ENCODE data around the gene A4GALT.

A4GALT gene

DNA sequence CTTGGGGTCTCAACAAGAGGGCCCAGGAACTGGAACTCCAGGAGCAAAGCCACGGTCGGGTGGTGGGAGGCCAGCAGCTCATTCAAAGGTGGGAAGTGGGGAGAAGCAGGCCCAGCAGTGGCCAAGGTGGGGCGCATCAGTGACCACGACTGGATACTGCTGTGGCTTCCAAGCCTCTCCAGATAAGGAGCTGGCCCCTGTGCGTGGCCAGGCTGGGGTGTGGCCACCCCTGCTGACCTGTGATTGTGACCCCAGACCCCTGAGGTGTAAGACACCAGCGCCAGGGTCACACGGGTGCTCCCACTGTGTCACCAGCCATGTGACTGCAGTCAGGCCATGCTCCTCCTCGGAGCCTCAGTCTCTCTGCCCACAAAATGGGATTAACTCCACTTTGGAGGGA, 20.3 kb downstream of the A4GALT start:
- H3K4me2 ChIP-seq (ENCODE audit: insufficient read depth, low read length) = no peak overlapping the region
- H3K9me3 ChIP-seq (ENCODE audit: insufficient read depth, low read length, severe bottlenecking) = no peaks in the 10 kb centered on the region
- H3K27ac ChIP-seq (ENCODE audit: low read length) = no peak overlapping the region
- no peaks in the 10 kb centered on the region for H3K79me2 ChIP-seq (ENCODE audit: insufficient read depth, low read length)
- no peaks in the 10 kb centered on the region for H4K20me1 ChIP-seq (ENCODE audit: insufficient read depth, low read length)
- no peaks in the 10 kb centered on the region for H3K4me1 ChIP-seq (ENCODE audit: insufficient read depth, low read length)
- H3K4me3 ChIP-seq (ENCODE audit: low read depth in 1 of 2, low read length in 2 of 2) = no peak overlapping the region
- no peak for ATAC-seq (ENCODE audit: insufficient read depth, low read depth)
- no peak for DNase-seq
- H2AFZ ChIP-seq (ENCODE audit: low read depth, low read length) = no peak overlapping the region
- no peaks in the 10 kb centered on the region for H3K27me3 ChIP-seq (ENCODE audit: insufficient read depth, low read length, poor library complexity)
- no peak overlapping the region for H3K9ac ChIP-seq (ENCODE audit: low read depth, low read length)
- no peaks in the 10 kb centered on the region for H3K36me3 ChIP-seq (ENCODE audit: insufficient read depth, low read length)
- TF ChIP-seq, protein P1, sequence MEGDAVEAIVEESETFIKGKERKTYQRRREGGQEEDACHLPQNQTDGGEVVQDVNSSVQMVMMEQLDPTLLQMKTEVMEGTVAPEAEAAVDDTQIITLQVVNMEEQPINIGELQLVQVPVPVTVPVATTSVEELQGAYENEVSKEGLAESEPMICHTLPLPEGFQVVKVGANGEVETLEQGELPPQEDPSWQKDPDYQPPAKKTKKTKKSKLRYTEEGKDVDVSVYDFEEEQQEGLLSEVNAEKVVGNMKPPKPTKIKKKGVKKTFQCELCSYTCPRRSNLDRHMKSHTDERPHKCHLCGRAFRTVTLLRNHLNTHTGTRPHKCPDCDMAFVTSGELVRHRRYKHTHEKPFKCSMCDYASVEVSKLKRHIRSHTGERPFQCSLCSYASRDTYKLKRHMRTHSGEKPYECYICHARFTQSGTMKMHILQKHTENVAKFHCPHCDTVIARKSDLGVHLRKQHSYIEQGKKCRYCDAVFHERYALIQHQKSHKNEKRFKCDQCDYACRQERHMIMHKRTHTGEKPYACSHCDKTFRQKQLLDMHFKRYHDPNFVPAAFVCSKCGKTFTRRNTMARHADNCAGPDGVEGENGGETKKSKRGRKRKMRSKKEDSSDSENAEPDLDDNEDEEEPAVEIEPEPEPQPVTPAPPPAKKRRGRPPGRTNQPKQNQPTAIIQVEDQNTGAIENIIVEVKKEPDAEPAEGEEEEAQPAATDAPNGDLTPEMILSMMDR (IDR thresholded peaks at IDR 0.05; ENCODE audit: borderline replicate concordance, extremely low read depth, low read length, poor library complexity, severe bottlenecking) = no peak
- no peak for TF ChIP-seq EZH2 (IDR thresholded peaks at IDR 0.05; ENCODE audit: borderline replicate concordance, low read depth, low read length, severe bottlenecking)

DNA sequence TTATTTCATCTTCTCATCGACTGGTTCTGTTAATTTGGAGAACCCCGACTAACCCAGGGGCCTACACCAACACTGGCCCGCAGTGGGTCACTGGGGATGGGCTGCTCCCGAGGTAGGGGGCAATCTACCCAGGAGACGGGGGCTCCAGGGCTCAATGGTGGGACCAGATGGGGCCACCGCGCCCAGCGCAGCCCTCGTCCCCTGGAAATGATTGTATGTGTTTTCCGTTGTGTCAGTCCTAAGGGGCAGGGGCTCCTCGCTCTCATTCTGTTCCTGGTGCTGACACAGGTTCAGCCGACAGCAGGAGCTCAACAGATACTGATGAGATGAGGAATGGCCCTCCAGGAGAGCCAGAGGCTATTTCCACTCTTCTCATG, 20.7 kb downstream of the A4GALT start:
- no peak overlapping the region for H3K4me2 ChIP-seq (ENCODE audit: insufficient read depth, low read length)
- no peak overlapping the region for H2AFZ ChIP-seq (ENCODE audit: low read depth, low read length)
- no peaks in the 10 kb centered on the region for H3K4me1 ChIP-seq (ENCODE audit: insufficient read depth, low read length)
- no peak overlapping the region for H3K4me3 ChIP-seq (ENCODE audit: low read depth in 1 of 2, low read length in 2 of 2)
- no peak for DNase-seq
- TF ChIP-seq EZH2 (IDR thresholded peaks at IDR 0.05; ENCODE audit: borderline replicate concordance, low read depth, low read length, severe bottlenecking) = no peak
- TF ChIP-seq, protein P1 (IDR thresholded peaks at IDR 0.05; ENCODE audit: borderline replicate concordance, extremely low read depth, low read length, poor library complexity, severe bottlenecking) = no peak
- no peaks in the 10 kb centered on the region for H3K79me2 ChIP-seq (ENCODE audit: insufficient read depth, low read length)
- no peaks in the 10 kb centered on the region for H3K9me3 ChIP-seq (ENCODE audit: insufficient read depth, low read length, severe bottlenecking)
- H3K27me3 ChIP-seq (ENCODE audit: insufficient read depth, low read length, poor library complexity) = no peaks in the 10 kb centered on the region
- H3K9ac ChIP-seq (ENCODE audit: low read depth, low read length) = no peak overlapping the region
- no peaks in the 10 kb centered on the region for H3K36me3 ChIP-seq (ENCODE audit: insufficient read depth, low read length)
- no peaks in the 10 kb centered on the region for H4K20me1 ChIP-seq (ENCODE audit: insufficient read depth, low read length)
- no peak for ATAC-seq (ENCODE audit: insufficient read depth, low read depth)
- H3K27ac ChIP-seq (ENCODE audit: low read length) = no peak overlapping the region

DNA sequence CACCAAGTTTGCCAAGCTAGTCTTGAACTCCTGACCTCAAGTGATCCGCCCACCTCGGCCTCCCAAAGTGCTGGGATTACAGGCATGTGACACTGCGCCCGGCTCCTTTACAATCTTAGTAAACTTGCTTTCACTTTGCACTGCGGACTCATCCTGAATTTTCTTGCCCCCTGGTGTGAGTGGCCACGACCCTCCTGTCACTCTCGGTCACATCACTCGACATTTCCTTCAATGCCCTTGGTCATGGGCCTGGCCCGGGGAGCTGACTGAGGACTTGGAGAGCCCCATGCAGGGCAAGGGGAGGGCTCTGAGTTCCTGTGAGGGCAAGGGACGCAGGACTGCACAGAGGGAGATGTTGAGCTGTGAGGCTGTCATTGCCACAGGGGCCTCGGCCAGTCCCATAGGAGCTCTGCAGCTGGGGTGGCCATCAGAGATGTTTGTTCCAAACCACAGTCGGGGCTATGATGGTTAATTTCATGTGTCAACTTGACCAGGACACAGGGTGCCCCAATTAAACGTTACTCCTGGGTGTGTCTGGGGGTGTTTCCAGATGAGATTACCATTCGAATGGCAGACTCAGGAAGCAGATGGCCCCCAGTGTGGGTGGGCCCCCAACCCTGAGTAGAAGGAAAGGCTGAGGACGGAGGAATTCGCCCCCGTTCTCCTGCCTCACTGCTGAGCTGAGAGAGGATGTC, 21.2 kb downstream of the A4GALT start:
- no peak for TF ChIP-seq EZH2 (IDR thresholded peaks at IDR 0.05; ENCODE audit: borderline replicate concordance, low read depth, low read length, severe bottlenecking)
- TF ChIP-seq, protein P1 (IDR thresholded peaks at IDR 0.05; ENCODE audit: borderline replicate concordance, extremely low read depth, low read length, poor library complexity, severe bottlenecking) = no peak

More for the DNA sequence above, 21.2 kb downstream of the A4GALT start:
- H3K27me3 ChIP-seq (ENCODE audit: insufficient read depth, low read length, poor library complexity) = no peaks in the 10 kb centered on the region
- no peak overlapping the region for H3K9ac ChIP-seq (ENCODE audit: low read depth, low read length)
- H3K9me3 ChIP-seq (ENCODE audit: insufficient read depth, low read length, severe bottlenecking) = no peaks in the 10 kb centered on the region
- ATAC-seq (ENCODE audit: insufficient read depth, low read depth) (no peak), DNase-seq (no peak)
- no peaks in the 10 kb centered on the region for H3K4me1 ChIP-seq (ENCODE audit: insufficient read depth, low read length)
- no peak overlapping the region for H3K4me3 ChIP-seq (ENCODE audit: low read depth in 1 of 2, low read length in 2 of 2)
- no peak overlapping the region for H3K4me2 ChIP-seq (ENCODE audit: insufficient read depth, low read length)
- H3K36me3 ChIP-seq (ENCODE audit: insufficient read depth, low read length) = no peaks in the 10 kb centered on the region
- no peak overlapping the region for H3K27ac ChIP-seq (ENCODE audit: low read length)
- H3K79me2 ChIP-seq (ENCODE audit: insufficient read depth, low read length) = no peaks in the 10 kb centered on the region
- H2AFZ ChIP-seq (ENCODE audit: low read depth, low read length) = no peak overlapping the region
- H4K20me1 ChIP-seq (ENCODE audit: insufficient read depth, low read length) = no peaks in the 10 kb centered on the region

Data from DND-41 (cell line).